ENCODE data around the gene GRID2. TPM values are rescaled to one million over a fixed set of nuclear protein-coding genes. Genes with fewer than 3 reads are reported as not detected.

The GRID2 gene
- total and polyA plus RNA-seq, 2 of the 4 experiments (the other 2 are of a cell fraction): under 0.01 TPM; not detected in 1

- Histone ChIP-seq H2BK5ac (ENCODE audit: low read depth, low read length, poor library complexity, severe bottlenecking) (no peak overlapping the region), H4K91ac (ENCODE audit: insufficient read depth, low read depth, low read length) (no peak overlapping the region), H3K36me3 (ENCODE audit: control insufficient read depth, insufficient read depth, low read length) (no peaks in the 10 kb centered on the region), H2BK15ac (ENCODE audit: low read depth, low read length) (no peak overlapping the region), H4K20me1 (ENCODE audit: insufficient read depth, low read length) (no peaks in the 10 kb centered on the region), H3K14ac (replicated peaks; ENCODE audit: low read depth, low read length) (no peak overlapping the region), H3K23ac (ENCODE audit: low read depth, low read length) (no peak overlapping the region), H4K5ac (ENCODE audit: low read depth, low read length) (no peak overlapping the region), H3K4me1 (ENCODE audit: control insufficient read depth, insufficient read depth, low read length) (no peaks in the 10 kb centered on the region), H3K9ac (ENCODE audit: low read depth, low read length) (no peak overlapping the region), H3K79me1 (ENCODE audit: low read depth in 1 of 2, low read length in 2 of 2) (no peaks in the 10 kb centered on the region), H2BK20ac (ENCODE audit: low read depth, low read length) (no peak overlapping the region), H3K4me3 (ENCODE audit: insufficient read depth, low read depth, low read length) (no peak overlapping the region), H3K9me1 (ENCODE audit: insufficient read depth, low read length) (no peaks in the 10 kb centered on the region), H3K9me3 (ENCODE audit: control insufficient read depth, insufficient read depth, low read length) (no peaks in the 10 kb centered on the region), H2AK5ac (ENCODE audit: low read depth, low read length) (no peak overlapping the region), H3K56ac (ENCODE audit: extremely low read depth, insufficient read depth, low read length) (no peak overlapping the region), H2AK9ac (replicated peaks; ENCODE audit: low read depth, low read length, poor library complexity) (no peak overlapping the region), H3K4me2 (ENCODE audit: low read depth, low read length) (no peak overlapping the region), H3K4ac (ENCODE audit: low read depth, low read length) (no peak overlapping the region), H3K18ac (ENCODE audit: low read depth, low read length) (no peak overlapping the region), H4K8ac (ENCODE audit: low read depth in 2 of 2, low read length in 2 of 2) (no peak overlapping the region), H2AFZ (replicated peaks; ENCODE audit: low read length, poor library complexity) (no peak overlapping the region), H3K27me3 (ENCODE audit: control insufficient read depth, insufficient read depth, low read length) (no peaks in the 10 kb centered on the region), H3K27ac (ENCODE audit: insufficient read depth, low read length) (no peak overlapping the region), H2BK120ac (ENCODE audit: low read depth, low read length) (no peak overlapping the region)
- in situ Hi-C loops (cut with MboI; ENCODE audit: low sequenced_read_pairs) (no loop called here), intact Hi-C loops (cut with micrococcal nuclease) (no loop called here), dilution Hi-C loops (cut with HindIII; ENCODE audit: low sequenced_read_pairs, unreplicated experiment) (no loop called here)
- no peak for TF ChIP-seq CEBPB (IDR thresholded peaks at IDR 0.05; ENCODE audit: low read depth, low read length)
- no peak for TF ChIP-seq RAD21 (IDR thresholded peaks at IDR 0.05; ENCODE audit: low read length)
- no peak for TF ChIP-seq NFE2L2 (IDR thresholded peaks at IDR 0.05; ENCODE audit: low read depth, low read length)
- DNase-seq: no peak
- ChIA-PET CTCF (no interaction called here), POLR2A (ENCODE audit: unreplicated experiment) (no interaction called here)
- BruUV-seq (replicated peaks): no TSS peak
- WGBS, 2 experiments (ENCODE audit: extremely low coverage in 2 of 2, insufficient read length in 1 of 2): 37% methylated on average over 4 of the region's 7 CpGs; no CpG with 5 or more reads in 1 of the 2 experiments
- no peak for ATAC-seq (ENCODE audit: low read depth)
These were observed 151.6 kb downstream of the GRID2 start for GRCh38 chr4:92455329-92455839.
